HG03135 (cell line): ENCODE results near the gene SRR.

ENCODE experiments used
- ATAC-seq: cut with Tn5 transposase; IDR thresholded peaks from one replicate; pipeline ENCODE4 v1.9.1; 2021; ENCODE audit warnings: mild to moderate bottlenecking, moderate library complexity; ENCODE audit not compliant: unreplicated experiment

SRR gene

DNA sequence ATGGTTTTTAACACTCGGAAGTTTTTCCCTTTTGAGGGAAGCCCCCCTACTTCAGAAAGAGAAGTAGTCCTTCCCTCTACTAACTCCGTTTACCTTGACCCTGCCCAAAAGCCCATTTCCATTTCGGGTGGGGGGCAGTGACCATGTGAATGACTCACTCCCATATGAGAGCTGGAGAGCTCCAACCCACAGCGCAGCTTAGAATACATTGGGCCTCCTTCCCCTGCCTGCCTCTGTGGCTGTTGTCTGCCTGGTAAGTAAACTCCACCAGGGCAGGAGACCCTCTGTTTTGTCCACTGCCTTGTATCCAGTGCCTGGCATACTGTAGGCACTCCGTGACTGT, 34.5 kb downstream of the SRR start:
- no peak for ATAC-seq

DNA sequence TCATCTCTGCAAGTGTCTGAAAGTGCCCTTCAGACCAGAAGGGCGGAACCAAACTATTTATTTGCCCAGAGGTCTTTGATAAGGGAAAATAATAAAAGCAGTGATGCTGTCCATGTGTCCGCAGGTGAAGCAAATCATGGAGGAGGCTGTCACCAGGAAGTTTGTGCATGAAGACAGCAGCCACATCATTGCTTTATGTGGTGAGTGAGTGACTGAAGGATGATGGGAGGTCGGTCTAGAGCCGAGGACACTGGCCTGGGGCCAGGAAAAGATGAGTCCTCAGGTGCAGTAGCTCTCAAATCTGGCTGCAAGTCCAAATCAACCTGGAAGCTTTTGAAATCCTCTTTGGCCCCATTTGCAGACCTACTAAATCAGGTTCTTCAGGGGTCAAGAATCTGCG, 39.7 kb downstream of the SRR start:
- ATAC-seq: no peak

- ATAC-seq: no peak
These were observed 40.8 kb downstream of the SRR start for GRCh38 chr17:2344528-2344927.

DNA sequence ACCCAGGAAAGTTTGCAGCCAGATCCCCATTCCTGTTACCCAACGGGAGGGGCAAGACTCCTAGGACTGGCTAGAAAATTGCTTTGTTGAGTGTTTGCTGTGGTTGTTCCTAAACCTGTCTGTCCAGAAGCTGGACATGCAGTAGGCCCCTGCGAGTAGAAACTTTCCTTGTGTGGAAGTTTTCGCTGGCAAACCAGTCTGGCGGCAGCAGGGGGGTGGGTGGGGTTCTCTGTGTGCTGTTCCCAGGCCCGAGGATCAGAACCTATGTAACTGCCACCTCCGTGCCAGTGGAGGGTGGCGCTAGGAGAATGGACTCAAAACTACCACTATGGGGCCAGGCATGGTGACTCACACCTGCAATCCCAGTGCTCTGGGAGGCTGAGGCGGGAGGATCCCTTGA, 42.7 kb downstream of the SRR start:
- no peak for ATAC-seq

DNA sequence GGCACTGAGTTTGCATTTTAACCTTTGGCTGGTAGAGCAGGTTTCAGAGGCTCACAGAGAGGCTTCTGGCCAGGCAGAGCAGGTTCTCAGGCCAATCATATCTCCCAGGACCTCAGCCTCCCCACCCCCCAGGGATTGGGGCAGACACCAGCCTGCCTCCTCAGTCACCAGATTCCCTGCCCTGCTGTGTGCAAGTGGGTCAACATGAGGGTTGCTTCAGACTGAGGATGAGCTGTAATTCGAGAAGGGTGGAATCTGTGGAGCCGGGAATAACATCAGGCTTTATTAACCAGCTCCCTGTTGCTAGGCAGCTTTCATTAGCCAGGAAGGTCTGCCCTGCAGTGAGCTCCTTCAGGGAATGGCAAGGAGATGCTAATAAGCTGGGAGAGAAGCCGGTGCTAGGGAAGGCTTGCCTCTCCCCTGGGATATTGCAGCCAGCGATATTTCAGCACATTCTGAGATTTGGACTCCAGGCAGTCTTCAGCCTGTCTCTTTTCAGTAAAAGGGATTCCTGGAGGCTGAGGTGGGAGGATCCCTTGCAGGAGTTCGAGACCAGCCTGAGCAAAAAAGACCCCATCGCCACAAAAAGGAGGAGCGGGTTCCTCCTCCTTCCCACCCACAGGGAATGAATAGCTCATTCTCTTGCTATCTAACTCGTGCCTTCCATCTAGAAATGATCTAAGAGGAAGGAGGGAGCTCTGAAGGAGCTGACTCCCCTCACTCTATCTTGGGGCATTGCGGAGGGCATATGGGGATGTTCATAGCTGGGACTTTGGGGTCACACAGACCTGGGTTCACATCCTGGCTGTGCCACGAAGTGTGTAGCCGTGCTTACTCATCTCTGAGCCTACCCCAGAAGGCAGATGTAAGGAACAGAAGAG, 44.3 kb downstream of the SRR start:
- no peak for ATAC-seq

- ATAC-seq: no peak
These were observed 47.5 kb downstream of the SRR start for GRCh38 chr17:2351269-2351668.

GRCh38 chr17:2354311-2354710, 50.6 kb downstream of the SRR start:
- no peak for ATAC-seq

GRCh38 chr17:2357237-2357636, 53.5 kb downstream of the SRR start:
- ATAC-seq: no peak

DNA sequence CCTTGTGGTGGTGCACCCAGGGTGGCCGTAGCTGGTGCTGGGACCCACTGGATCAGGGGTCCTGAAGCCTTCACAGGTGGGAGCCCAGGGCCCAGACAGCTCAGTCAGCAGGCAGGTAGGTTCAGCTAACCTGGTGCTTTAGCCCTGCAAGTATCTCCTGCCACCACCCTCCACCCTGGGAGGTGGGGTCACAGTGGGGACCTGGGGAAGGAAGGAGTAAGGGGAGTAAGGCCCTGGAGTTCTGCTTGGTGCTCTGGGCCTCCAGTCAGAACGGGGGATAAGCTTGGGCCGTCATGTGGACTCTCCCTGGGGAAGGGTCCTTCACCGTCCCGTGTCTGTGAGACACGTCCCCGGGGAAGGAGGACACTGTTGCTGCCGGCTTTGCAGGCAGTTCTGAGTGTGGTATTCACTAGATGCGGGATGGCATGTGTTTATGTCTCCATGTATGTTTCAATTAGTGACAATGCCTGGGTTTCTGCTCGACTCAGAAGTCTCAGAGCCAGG, 54.2 kb downstream of the SRR start:
- ATAC-seq: no peak

DNA sequence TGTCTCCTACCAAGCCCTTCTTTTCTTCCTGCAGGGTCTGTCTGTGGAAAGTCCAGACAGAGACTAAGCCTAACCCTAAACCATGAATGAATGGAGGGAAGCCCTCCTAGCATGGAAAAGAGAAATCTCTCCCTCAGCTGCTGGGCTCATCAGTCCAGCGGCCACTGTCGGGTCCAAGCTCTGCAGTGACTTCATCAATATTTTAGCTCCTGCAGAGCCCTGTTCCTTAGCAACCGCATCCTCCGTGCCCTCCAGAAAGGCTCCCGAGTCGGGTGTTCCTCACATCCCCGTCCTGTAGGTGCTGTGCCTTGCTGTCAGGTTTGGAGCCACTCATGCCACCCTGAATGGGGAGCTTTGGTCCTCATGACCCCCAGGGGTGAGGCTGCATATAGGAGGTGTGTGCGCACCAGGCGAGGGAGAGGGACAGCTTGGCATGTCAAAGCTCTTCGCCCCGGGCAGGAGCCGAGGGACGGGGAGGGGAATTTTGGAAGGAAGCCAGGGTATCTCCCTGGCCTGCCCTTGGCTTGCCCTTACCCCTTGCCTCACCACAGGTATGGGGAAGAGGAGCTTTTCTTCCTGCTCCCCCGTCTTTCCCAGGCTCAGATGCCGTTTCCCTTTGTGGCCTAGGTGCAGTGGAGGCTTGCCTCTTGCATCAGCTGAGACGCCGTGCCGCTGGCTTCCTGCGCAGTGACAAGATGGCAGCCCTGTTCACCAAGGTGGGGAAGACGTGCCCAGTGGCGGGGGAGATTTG, 57.4 kb downstream of the SRR start:
- ATAC-seq: no peak

GRCh38 chr17:2362016-2362415, 58.3 kb downstream of the SRR start:
- no peak for ATAC-seq

DNA sequence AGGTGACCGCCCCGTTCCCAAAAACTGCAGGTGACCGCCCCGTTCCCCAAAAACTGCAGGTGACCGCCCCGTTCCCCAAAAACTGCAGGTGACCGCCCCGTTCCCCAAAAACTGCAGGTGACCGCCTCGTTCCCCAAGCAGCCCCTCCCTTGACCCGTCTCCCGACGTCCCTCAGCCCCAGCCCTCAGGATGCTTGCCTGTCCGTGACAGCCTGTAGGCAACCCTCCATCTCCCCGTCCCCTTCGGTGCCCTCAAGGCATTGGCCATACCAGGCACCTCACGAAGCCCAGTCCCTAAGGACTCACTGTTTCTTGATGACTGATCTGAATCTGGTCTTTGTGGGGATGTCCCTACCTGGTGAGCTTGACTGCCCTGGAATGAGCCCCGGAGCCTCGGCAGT, 58.7 kb downstream of the SRR start:
- ATAC-seq: no peak

DNA sequence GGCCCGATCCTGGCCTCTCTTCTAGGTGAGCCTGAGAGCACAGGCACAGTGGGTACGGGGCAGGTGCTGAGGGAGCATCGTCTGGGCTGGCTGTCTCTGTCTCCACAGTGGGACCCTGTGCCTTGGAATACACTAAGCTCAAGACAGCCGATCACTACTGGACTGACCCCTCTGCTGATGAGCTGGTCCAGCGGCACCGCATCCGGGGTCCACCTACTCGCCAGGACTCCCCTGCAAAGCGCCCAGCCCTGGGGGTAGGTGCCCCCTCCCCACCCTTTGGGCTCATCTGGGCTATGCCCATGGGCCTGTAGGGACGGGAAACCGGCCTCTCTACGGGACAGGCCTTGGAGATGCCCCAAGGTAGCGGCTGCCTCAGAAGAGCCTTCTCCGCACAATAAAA, 59.1 kb downstream of the SRR start:
- no peak for ATAC-seq

- ATAC-seq: no peak
These were observed 59.6 kb downstream of the SRR start for GRCh38 chr17:2363318-2363717.

GRCh38 chr17:2363851-2364762, 60.4 kb downstream of the SRR start:
- no peak for ATAC-seq

- no peak for ATAC-seq
These were observed 61.0 kb downstream of the SRR start for GRCh38 chr17:2364763-2365116.

DNA sequence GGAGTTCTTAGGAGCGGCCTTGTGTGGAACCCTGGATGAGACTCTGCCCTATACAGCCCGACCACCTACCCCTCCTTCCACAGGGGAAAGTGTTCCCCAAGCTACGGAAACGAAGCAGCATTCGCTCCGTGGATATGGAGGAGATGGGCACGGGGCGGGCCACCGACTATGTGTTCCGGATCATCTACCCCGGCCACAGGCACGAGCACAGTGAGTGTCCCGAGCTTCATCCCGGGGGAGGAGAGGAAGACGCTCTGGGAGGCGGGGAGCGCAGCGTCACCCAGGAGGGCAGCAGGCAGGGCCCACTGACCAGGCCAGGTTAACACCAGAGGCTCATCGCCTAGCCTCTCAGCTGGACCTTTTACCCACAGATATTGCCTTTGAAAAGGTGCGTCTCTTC, 61.4 kb downstream of the SRR start:
- no peak for ATAC-seq

DNA sequence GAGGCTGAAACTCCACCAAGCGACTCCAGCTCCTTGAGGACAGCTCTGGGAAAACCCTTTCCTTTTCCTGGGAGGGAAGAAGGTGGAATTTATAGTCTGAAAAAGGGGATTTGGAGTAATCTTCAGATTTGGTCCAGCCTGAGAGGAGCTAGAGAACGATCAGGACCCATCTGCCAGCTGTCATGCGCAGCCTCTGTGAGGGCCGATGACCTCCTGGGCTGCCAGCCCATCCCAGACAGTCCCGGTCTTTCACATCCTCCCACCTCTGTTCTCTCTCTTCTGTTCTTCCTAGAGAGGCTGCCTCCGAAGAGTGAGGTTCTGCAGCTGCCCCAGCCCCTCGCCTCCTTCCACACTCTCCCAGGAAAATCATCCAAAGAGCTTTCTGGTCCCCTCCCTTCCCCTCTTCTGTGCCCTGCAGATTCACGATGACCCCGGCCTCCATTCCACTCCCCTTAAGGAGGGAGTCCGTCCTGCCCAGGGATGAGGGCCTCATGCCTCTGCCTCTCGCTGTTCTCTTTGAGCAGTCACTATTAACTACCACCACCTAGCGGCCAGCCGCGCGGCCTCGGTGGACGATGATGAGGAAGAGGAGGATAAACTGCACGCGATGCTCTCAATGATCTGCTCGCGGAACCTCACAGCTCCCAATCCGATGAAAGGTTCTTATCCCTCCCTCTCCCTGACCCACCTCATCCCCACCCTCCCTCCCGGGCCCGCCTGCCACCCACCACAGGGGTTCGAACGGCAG, 63.2 kb downstream of the SRR start:
- no peak for ATAC-seq

DNA sequence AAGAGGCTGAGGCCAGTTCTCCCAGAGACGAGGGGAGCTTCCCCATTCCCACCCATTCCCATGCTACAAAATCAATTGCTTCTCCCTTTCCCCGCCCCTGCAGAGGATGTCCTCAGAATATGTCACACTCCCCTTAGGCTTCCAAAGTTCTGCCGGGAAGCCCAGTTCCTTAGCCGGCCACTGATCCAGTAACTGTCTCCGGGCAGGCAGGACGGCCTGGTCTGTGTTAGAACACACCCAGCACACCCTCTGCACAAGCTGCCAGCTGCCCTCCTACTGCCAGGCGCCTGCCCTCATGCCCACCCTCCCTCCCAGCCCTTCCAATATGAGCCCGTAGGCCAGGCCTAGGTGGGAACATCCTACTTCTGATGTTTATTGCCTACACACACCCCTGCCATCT, 64.6 kb downstream of the SRR start:
- ATAC-seq: no peak

DNA sequence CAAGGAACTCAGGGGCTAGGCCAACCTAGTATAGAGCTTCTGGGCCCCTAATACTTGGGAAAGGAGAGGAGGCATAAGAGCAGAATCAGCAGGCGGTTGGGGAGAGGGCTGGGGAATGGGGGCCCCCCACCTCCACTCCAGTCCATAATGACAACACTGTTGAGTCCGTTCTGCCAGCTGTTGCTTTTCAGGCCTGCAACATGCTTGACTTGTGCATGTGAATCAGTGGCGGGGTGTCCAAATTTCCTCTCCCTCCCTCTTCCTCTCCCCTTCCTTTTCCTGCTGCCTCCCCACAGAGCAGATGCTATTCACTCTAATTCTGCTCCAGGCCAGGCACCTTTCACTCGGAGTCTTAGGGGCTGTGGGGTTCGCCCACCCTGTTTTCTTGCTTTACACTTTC, 65.3 kb downstream of the SRR start:
- ATAC-seq: no peak
